Activated CD8-positive, alpha-beta T cell treated with anti-CD3 and anti-CD28 coated beads for 36 hours (primary cell): ENCODE results near the gene GAA. TPM values are rescaled to one million over a fixed set of nuclear protein-coding genes. Genes with fewer than 3 reads are reported as not detected.

Experiments used
- ATAC-seq: fragments of 200-7000 bp; cut with Tn5 transposase; one replicate; pipeline ENCODE4 v1.10.0; 2021; ENCODE audit warnings: mild to moderate bottlenecking, moderate library complexity
- CTCF ChIA-PET: fragments of 350-600 bp; sonication (Branson Sonifier 250); formaldehyde crosslinking; loops from one replicate; lab custom pipeline; 2021; ENCODE audit warnings: antibody characterized with exemption; lab: Charles Lee
- POLR2A ChIA-PET: fragments of 350-600 bp; sonication (Branson Sonifier 250); formaldehyde crosslinking; loops from one replicate; lab custom pipeline; 2021; ENCODE audit warnings: antibody characterized with exemption; lab: Charles Lee
- DNase-seq: peaks from one replicate; pipeline ENCODE4 v3.0.0-alpha.2; 2020
- H3K27ac Mint-ChIP-seq: one replicate; pipeline ENCODE4 v1.8.0; 2021; ENCODE audit warnings: mild to moderate bottlenecking, mixed read lengths
- H3K27me3 Mint-ChIP-seq: one replicate; pipeline ENCODE4 v1.8.0; 2021; ENCODE audit warnings: mixed read lengths
- H3K36me3 Mint-ChIP-seq: one replicate; pipeline ENCODE4 v1.8.0; 2021; ENCODE audit warnings: low read depth, mixed read lengths
- H3K4me1 Mint-ChIP-seq: one replicate; pipeline ENCODE4 v1.8.0; 2021; ENCODE audit warnings: low read depth, mixed read lengths
- H3K4me3 Mint-ChIP-seq: one replicate; pipeline ENCODE4 v1.8.0; 2021; ENCODE audit warnings: mild to moderate bottlenecking, moderate library complexity, mixed read lengths
- H3K9me3 Mint-ChIP-seq: one replicate; pipeline ENCODE4 v1.8.0; 2021; ENCODE audit warnings: mixed read lengths
- intact Hi-C: fragments of 100-400 bp; cut with micrococcal nuclease; formaldehyde crosslinking; loops from one replicate; pipeline ENCODE4 v1.10.0; 2022
- total RNA-seq, 2 experiments: library from RNA; stranded (reverse); gene quantifications; one replicate each; pipeline ENCODE4 v1.2.3, GENCODE V29; 2021
- TF ChIP-seq, protein P1 (sequence below): fragments of 200-600 bp; IDR thresholded peaks from one replicate; pipeline ENCODE4 v1.8.0; 2022; ENCODE audit warnings: antibody characterized with exemption, mild to moderate bottlenecking

The GAA gene
- total RNA-seq, 2 experiments from 2014 or later, result 42.6 to 46.2 TPM

DNA sequence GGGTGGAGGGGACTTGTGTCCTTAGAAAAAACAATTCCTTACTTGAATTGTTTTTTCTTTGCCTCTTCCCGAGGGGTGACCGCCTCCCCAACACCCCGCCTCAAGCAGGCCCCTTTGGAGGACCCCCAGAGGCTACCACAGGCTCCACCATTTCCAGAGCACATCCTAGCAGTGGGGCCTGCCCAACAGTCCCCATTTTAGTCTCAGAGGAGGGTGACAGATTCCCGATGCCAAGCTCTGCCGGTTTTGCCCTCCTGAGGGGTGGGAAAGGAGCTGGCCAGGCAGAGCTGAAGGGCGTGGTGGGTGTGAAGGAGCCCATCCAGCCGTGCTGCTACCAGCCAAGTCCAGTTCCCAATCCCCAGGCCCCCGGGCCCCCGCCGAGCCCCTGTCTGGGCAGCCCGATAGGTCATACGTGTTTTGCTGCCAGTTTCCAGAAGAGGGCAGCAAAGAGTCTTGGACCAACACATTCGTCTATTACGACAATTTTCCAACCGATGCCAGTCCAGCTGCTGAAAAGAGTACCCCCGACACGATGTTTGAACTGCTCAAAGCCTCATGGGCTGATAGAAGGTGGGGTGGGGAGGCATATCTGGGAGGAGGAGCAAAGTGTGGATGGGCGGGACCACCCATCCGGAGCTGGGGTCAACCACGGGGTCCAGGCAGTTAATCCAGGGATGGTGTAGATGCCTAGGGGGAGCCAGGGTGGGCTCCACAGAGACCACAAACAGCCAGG, 18.8 kb upstream of the GAA start:
- peak; percentile 79 for DNase-seq
- Mint-ChIP-seq H3K4me3 (no peak overlapping the region), H3K27ac (peak overlapping the region; percentile 52), H3K27me3 (no peaks in the 10 kb centered on the region), H3K36me3 (no peaks in the 10 kb centered on the region), H3K9me3 (no peaks in the 10 kb centered on the region), H3K4me1 (peaks cover 3% of the 10 kb centered on the region)
- intact Hi-C loops, result no loop called here
- ChIA-PET CTCF (interaction anchor here (0.7 to 3.6 kb wide), 18 partner anchors 11 to 1034 kb away, joined by 3 to 26 read pairs (median 4); partner anchors contain the start of gene GAA), POLR2A (interaction anchor here (0.6 to 1.2 kb wide), 4 partner anchors 50 to 63 kb away, joined by 3 to 5 read pairs (median 4); no protein-coding TSS in a partner anchor)
- TF ChIP-seq, protein P1, sequence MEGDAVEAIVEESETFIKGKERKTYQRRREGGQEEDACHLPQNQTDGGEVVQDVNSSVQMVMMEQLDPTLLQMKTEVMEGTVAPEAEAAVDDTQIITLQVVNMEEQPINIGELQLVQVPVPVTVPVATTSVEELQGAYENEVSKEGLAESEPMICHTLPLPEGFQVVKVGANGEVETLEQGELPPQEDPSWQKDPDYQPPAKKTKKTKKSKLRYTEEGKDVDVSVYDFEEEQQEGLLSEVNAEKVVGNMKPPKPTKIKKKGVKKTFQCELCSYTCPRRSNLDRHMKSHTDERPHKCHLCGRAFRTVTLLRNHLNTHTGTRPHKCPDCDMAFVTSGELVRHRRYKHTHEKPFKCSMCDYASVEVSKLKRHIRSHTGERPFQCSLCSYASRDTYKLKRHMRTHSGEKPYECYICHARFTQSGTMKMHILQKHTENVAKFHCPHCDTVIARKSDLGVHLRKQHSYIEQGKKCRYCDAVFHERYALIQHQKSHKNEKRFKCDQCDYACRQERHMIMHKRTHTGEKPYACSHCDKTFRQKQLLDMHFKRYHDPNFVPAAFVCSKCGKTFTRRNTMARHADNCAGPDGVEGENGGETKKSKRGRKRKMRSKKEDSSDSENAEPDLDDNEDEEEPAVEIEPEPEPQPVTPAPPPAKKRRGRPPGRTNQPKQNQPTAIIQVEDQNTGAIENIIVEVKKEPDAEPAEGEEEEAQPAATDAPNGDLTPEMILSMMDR, result peak; percentile 88
- peak; percentile 91 for ATAC-seq

DNA sequence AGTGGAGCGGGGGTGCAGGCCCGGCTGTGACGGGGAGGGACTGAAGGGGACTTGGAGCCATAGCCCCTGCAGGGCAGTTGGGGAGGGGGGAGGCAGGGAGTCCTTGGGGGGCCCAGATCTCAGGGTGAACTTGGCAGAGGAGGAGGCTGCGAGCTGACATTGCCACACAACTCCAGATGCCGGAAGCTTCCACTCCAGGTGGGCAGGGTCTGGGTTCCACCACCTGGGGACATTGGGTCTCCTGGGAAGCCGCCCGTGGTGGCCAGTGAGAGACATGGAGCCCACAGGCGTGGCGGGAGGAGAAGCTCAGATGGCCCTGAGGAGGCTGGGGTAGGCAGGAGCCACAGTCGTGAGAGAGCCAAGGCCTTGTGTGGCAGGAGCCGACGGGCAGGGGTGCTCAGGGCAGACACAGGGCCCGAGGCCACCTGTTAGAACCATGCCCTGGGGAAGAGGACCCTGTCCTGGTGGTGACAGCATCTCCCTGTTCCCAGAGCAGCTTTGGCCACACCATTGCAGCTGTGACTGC, 18.2 kb upstream of the GAA start:
- no peaks in the 10 kb centered on the region for H3K9me3 Mint-ChIP-seq
- DNase-seq, result no peak
- H3K4me3 Mint-ChIP-seq, result no peak overlapping the region
- intact Hi-C loops, result no loop called here
- TF ChIP-seq, protein P1, result no peak
- H3K27ac Mint-ChIP-seq, result no peak overlapping the region
- no peak for ATAC-seq
- ChIA-PET CTCF (interaction anchor here (0.9 to 3.6 kb wide), 11 partner anchors 10 to 120 kb away, joined by 3 to 26 read pairs (median 5); partner anchors contain the start of gene GAA), POLR2A (interaction anchor here (1.0 to 1.2 kb wide), 3 partner anchors 50 to 63 kb away, joined by 3 to 4 read pairs (median 3); no protein-coding TSS in a partner anchor)
- H3K27me3 Mint-ChIP-seq, result no peaks in the 10 kb centered on the region
- H3K36me3 Mint-ChIP-seq, result no peaks in the 10 kb centered on the region
- H3K4me1 Mint-ChIP-seq, result peaks cover 3% of the 10 kb centered on the region

DNA sequence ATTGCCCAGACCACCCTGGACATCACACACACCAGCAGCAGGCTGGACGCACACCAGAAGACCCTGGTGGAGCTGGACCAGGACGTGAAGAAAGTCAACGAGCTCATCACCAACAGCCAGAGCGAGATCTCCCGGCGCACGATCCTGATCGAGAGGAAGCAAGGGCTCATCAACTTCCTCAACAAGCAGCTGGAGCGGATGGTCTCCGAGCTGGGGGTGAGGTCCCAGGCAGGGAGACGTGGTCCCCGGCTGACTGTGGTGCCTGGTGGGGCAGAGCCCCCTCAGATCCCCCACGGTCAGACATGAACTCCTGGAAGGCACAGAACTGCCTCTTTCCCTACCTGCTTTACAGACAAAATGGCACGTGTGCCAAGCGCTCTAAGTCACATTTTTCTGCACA, 16.6 kb upstream of the GAA start:
- no peak for ATAC-seq
- H3K4me1 Mint-ChIP-seq, result peaks cover 3% of the 10 kb centered on the region
- H3K4me3 Mint-ChIP-seq, result no peak overlapping the region
- CTCF ChIA-PET, result interaction anchor here (1.0 to 3.6 kb wide), 2 partner anchors 59 to 76 kb away, joined by 3 to 26 read pairs; no protein-coding TSS in a partner anchor
- H3K36me3 Mint-ChIP-seq, result no peaks in the 10 kb centered on the region
- POLR2A ChIA-PET, result no interaction called here
- intact Hi-C loops, result no loop called here
- H3K27me3 Mint-ChIP-seq, result no peaks in the 10 kb centered on the region
- TF ChIP-seq, protein P1, result no peak
- no peak overlapping the region for H3K27ac Mint-ChIP-seq
- DNase-seq, result no peak
- H3K9me3 Mint-ChIP-seq, result no peaks in the 10 kb centered on the region

DNA sequence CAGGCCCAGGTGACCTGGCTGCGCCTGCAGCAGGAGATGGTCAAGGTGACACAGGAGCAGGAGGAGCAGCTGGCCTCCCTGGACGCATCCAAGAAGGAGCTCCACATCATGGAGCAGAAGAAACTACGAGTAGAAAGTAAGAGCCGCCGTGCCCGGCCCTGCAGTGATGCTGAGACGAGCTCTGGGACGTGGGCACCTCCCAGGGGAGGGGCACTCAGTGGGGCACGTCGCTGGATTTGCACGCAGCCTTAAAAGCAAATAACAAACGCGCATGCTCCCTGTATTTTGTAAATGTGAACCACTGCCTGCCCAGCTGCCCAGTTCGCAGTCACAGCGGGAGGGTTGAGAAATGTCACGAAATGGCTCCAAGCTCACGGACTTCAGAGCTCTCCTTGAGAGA, 15.3 kb upstream of the GAA start:
- Mint-ChIP-seq H3K27me3 (no peaks in the 10 kb centered on the region), H3K27ac (no peak overlapping the region), H3K9me3 (no peaks in the 10 kb centered on the region), H3K36me3 (no peaks in the 10 kb centered on the region), H3K4me3 (no peak overlapping the region), H3K4me1 (peaks cover 3% of the 10 kb centered on the region)
- TF ChIP-seq, protein P1, result no peak
- DNase-seq, result no peak
- ChIA-PET POLR2A (interaction anchor here (0.6 kb wide), 1 partner anchor 30 kb away, joined by 3 read pairs; no protein-coding TSS in a partner anchor), CTCF (interaction anchor here (0.8 to 1.5 kb wide), 3 partner anchors 15 to 80 kb away, joined by 3 to 5 read pairs (median 5); partner anchors contain the start of gene GAA)
- intact Hi-C loops, result no loop called here
- ATAC-seq, result no peak
